ENCODE measurements around the gene AIFM2. TPM values are rescaled to one million over a fixed set of nuclear protein-coding genes. Genes with fewer than 3 reads are reported as not detected.
A peak's percentile ranks its signal among the peaks of the same experiment; 100 is the strongest.
"Not testable (repeated sequence)": the region's sequence is repeated elsewhere in the genome, so short reads cannot be mapped to it uniquely, and the experiment has no call there.

Gene AIFM2
- polyA plus RNA-seq, 2 of the 4 experiments (the other 2 are of a cell fraction) = 30.0 to 34.8 TPM

GRCh38 chr10:70088308-70088698 lies 44.3 kb downstream of the AIFM2 start (continued):
- no peak for TF ChIP-seq E2F6 (IDR thresholded peaks at IDR 0.05; ENCODE audit: borderline replicate concordance, low read depth)

- no peak for TF ChIP-seq REST (IDR thresholded peaks at IDR 0.05)
- TF ChIP-seq KDM5A (IDR thresholded peaks at IDR 0.05) = no peak
- TF ChIP-seq ZSCAN20 (CRISPR knock-in tag; IDR thresholded peaks at IDR 0.05) = no peak
- TF ChIP-seq CEBPB (IDR thresholded peaks at IDR 0.05) = 0 out of 4 replicates have a peak, but pooled peaks of 1 of the 2 experiments have one; percentile 1
- TF ChIP-seq NFE2L2 (conservative IDR thresholded peaks at IDR 0.05; ENCODE audit: low read length) = peak; percentile 36; the same call in 1 of the 2 replicates
- TF ChIP-seq CBX8 (IDR thresholded peaks at IDR 0.05) = no peak
- TF ChIP-seq MAFK (IDR thresholded peaks at IDR 0.05; ENCODE audit: partially characterized antibody) = peak; percentile 91
- no peak for TF ChIP-seq NPAS2 (CRISPR knock-in tag; IDR thresholded peaks at IDR 0.05; ENCODE audit: borderline replicate concordance)
- Histone ChIP-seq H3K4me2 (peak overlapping the region; percentile 20; the same call in 1 of the 3 replicates), H3K27ac (peak overlapping the region; percentile 19 to 69; a peak in 4 of 6 replicates), H3K4me3 (no peak overlapping the region), H3K9me3 (no peaks in the 10 kb centered on the region), H3K4me1 (peaks cover 58% of the 10 kb centered on the region)
- DNase-seq (ENCODE audit: low read depth in 1 of 2, low spot score in 1 of 2) (no peak), ATAC-seq (no peak), FAIRE-seq (no peak)
- POLR2A ChIA-PET = no interaction called here
- 91% methylated on average over 15 of the region's 15 CpGs for WGBS (ENCODE audit: missing lambda C conversion rate)
- CTCF ChIA-PET = no interaction called here
Measured at GRCh38 chr10:70087616-70088307, 44.9 kb downstream of the AIFM2 start.

GRCh38 chr10:70085975-70086613 lies 46.5 kb downstream of the AIFM2 start:
- WGBS (ENCODE audit: missing lambda C conversion rate) = 19% methylated on average over 3 of the region's 3 CpGs
- H3K27ac ChIP-seq = peak overlapping the region; percentile 58 to 69
- CTCF ChIA-PET = interaction anchor here (0.9 to 4.6 kb wide), 10 partner anchors 10 to 297 kb away, joined by 3 to 24 read pairs (median 4); partner anchors contain the start of gene TYSND1
- TF ChIP-seq GATA3 (IDR thresholded peaks at IDR 0.05; ENCODE audit: borderline replicate concordance) (peak; percentile 58; the same call in 1 of the 2 replicates), HDAC2 (IDR thresholded peaks at IDR 0.05) (no peak)
- POLR2A ChIA-PET = interaction anchor here (0.6 to 1.0 kb wide), 2 partner anchors 11 to 60 kb away, joined by 3 to 5 read pairs; partner anchors contain the start of gene TYSND1
- DNase-seq (ENCODE audit: low read depth in 1 of 2, low spot score in 1 of 2) (peak in 1 of 2 experiments; percentile 48), ATAC-seq (peak; percentile 43 to 84; a peak in 4 of 6 replicates), FAIRE-seq (no peak)
- no peaks in the 10 kb centered on the region for H3K9me3 ChIP-seq
- no peak overlapping the region for H3K4me3 ChIP-seq
- H3K4me1 ChIP-seq = peaks cover 52% of the 10 kb centered on the region
- peak overlapping the region; percentile 69 for H3K4me2 ChIP-seq

- no peak for FAIRE-seq
- H3K4me3 ChIP-seq = no peak overlapping the region
- ATAC-seq = peak in 1 of 2 experiments; percentile 51; a peak in 3 of 6 replicates
- no peak overlapping the region for H3K4me2 ChIP-seq
- 68% methylated on average over 6 of the region's 6 CpGs for WGBS (ENCODE audit: missing lambda C conversion rate)
- H3K9me3 ChIP-seq = no peaks in the 10 kb centered on the region
- H3K27ac ChIP-seq = peak overlapping the region in 1 of 2 experiments; percentile 60; a peak in 3 of 6 replicates
- TF ChIP-seq HDAC2 (IDR thresholded peaks at IDR 0.05) = no peak
- no peak for TF ChIP-seq HEYL (CRISPR knock-in tag; IDR thresholded peaks at IDR 0.05)
- peak; percentile 46 for TF ChIP-seq CTCF (IDR thresholded peaks at IDR 0.05)
- TF ChIP-seq ZSCAN20 (CRISPR knock-in tag; IDR thresholded peaks at IDR 0.05) = no peak
- 0 out of 3 replicates have a peak, but pooled peaks have one; percentile 26 for TF ChIP-seq SMC3 (IDR thresholded peaks at IDR 0.05)
- no peak for TF ChIP-seq NR3C1 (IDR thresholded peaks at IDR 0.05)
- peak; percentile 37 to 46; a peak in 3 of 5 replicates for TF ChIP-seq RAD21 (conservative IDR thresholded peaks at IDR 0.05 in 1 of 2, IDR thresholded peaks at IDR 0.05 in 1 of 2)
- TF ChIP-seq POLR2AphosphoS2 (conservative IDR thresholded peaks at IDR 0.05; ENCODE audit: low read length) = no peak
- POLR2A ChIA-PET = no interaction called here
- peak in 1 of 2 experiments; percentile 28 for DNase-seq (ENCODE audit: low read depth in 1 of 2, low spot score in 1 of 2)
- H3K4me1 ChIP-seq = peaks cover 38% of the 10 kb centered on the region
- CTCF ChIA-PET = interaction anchor here (0.6 to 4.6 kb wide), 7 partner anchors 9 to 377 kb away, joined by 3 to 24 read pairs (median 5); partner anchors contain the start of gene TYSND1
Measured at GRCh38 chr10:70084189-70084588, 48.4 kb downstream of the AIFM2 start.

- H3K27ac ChIP-seq; POLR2A ChIA-PET; ATAC-seq; H3K9me3 ChIP-seq; H3K4me3 ChIP-seq; DNase-seq (ENCODE audit: low read depth in 1 of 2, low spot score in 1 of 2); FAIRE-seq; H3K4me2 ChIP-seq: not testable (repeated sequence)
- peaks cover 14% of the 10 kb centered on the region for H3K4me1 ChIP-seq
- CTCF ChIA-PET = interaction anchor here (0.6 to 1.1 kb wide), 4 partner anchors 29 to 453 kb away, joined by 3 to 4 read pairs (median 4); no protein-coding TSS in a partner anchor
- WGBS (ENCODE audit: missing lambda C conversion rate) = 97% methylated on average over 2 of the region's 2 CpGs
Measured at GRCh38 chr10:70080789-70081188, 51.8 kb downstream of the AIFM2 start.
